ENCODE measurements around the gene LIN37. TPM values are rescaled to one million over a fixed set of nuclear protein-coding genes. Genes with fewer than 3 reads are reported as not detected.
"Not testable (repeated sequence)": the region's sequence is repeated elsewhere in the genome, so short reads cannot be mapped to it uniquely, and the experiment has no call there.

Gene LIN37
- total RNA-seq, 2 donors from 2014 or later, result 9.9 to 30.5 TPM

DNA sequence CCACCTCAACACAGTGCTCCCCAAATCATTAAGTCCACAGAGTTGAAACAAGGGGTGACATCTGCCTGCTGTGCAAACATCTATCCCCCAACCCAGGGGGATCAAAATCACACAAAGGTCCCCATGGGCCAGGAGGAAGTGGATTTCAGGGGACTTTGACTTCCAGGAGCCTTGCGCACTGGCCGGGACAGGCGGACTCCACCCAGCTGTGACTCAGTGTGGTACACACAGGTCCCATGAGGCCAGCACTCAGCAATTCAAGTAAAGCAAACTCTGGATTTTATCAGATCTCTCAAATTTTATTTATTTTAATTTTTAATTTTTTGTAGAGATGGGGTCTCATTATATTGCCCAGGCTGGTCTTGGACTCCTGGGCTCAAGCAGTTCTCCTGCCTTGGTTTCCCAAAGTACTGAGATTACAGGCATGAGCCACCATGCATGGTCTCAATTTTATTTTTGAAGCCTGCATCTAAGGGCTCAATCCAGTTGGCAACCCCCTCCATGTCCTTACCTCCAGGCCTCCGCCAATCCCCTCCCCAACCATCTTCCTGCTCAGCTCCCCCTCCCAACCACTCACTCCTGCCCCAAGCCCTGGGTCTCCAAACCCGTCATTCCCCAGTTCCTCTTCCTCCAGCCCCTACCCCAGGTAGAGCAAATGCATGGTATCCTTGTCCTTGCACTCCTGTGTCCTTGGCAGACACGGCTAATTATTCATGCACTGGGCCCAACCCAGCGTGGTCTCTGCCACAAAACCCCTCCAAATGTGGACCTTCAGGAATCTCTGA lies 45.2 kb downstream of the LIN37 start:
- Histone ChIP-seq H3K4me1 (ENCODE audit: control insufficient read depth in 1 of 2, low read depth in 2 of 2) (no peaks in the 10 kb centered on the region), H3K36me3 (no peaks in the 10 kb centered on the region), H3K27me3 (replicated peaks; ENCODE audit: insufficient read depth) (peaks cover 4% of the 10 kb centered on the region), H3K27ac (no peak overlapping the region), H3K4me3 (no peak overlapping the region), H3K9me3 (no peaks in the 10 kb centered on the region)
- ATAC-seq (ENCODE audit: insufficient number of reproducible peaks, low FRiP score, low read depth), result no peak
- TF ChIP-seq, protein P1, sequence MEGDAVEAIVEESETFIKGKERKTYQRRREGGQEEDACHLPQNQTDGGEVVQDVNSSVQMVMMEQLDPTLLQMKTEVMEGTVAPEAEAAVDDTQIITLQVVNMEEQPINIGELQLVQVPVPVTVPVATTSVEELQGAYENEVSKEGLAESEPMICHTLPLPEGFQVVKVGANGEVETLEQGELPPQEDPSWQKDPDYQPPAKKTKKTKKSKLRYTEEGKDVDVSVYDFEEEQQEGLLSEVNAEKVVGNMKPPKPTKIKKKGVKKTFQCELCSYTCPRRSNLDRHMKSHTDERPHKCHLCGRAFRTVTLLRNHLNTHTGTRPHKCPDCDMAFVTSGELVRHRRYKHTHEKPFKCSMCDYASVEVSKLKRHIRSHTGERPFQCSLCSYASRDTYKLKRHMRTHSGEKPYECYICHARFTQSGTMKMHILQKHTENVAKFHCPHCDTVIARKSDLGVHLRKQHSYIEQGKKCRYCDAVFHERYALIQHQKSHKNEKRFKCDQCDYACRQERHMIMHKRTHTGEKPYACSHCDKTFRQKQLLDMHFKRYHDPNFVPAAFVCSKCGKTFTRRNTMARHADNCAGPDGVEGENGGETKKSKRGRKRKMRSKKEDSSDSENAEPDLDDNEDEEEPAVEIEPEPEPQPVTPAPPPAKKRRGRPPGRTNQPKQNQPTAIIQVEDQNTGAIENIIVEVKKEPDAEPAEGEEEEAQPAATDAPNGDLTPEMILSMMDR (IDR thresholded peaks at IDR 0.05), result no peak
- no peak for DNase-seq (ENCODE audit: low spot score)

GRCh38 chr19:35795564-35795963 lies 47.2 kb downstream of the LIN37 start:
- H3K27me3 ChIP-seq (replicated peaks; ENCODE audit: insufficient read depth); H3K36me3 ChIP-seq; H3K4me1 ChIP-seq (ENCODE audit: control insufficient read depth in 1 of 2, low read depth in 2 of 2); H3K27ac ChIP-seq; ATAC-seq (ENCODE audit: insufficient number of reproducible peaks, low FRiP score, low read depth); H3K4me3 ChIP-seq; H3K9me3 ChIP-seq; DNase-seq (ENCODE audit: low spot score): not testable (repeated sequence)

DNA sequence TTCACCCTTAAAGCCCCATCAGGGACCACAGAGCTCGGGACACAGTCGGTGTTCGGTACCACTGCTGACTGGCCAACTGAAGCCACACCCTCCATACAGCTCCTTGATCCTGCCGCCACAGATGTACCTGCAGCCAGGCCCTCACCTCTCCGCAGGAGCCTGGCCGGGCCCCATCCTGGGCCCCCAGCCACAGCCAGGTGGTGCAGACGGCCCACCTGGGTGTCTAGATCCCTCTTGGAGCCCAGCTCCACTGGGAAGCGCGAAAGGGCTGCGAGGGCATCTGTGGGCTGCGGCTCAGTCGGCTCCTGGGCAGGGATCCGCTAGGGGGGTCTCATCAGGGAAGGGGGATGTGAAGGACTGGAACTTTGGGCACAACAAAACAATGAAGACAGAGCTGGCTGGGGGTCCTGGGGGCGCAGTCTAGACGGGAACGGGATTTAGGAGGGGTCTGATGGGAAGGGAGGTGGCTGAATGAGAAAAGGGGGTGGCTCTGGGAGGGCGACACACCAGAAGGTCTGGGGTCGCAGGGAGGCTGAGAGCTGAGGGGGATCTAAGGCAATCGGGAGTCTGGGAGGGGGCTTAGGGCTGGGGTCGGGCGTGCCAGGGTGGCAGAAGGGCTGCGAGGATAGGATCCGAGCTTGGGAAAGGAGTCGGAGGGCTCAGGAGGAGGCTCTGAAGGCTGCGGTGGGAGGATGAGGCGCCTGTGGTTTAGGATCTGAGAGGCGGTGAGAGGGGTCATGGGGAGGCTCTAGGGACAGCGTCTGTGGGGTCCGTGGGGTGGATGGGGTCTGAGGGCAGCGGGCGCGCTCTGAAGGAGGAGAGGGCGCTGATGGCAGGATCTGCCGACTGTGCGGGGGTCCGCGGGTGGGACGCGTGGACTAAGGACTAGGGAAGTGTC lies 48.5 kb downstream of the LIN37 start:
- ATAC-seq (ENCODE audit: insufficient number of reproducible peaks, low FRiP score, low read depth), result no peak
- Histone ChIP-seq H3K9me3 (no peaks in the 10 kb centered on the region), H3K4me1 (ENCODE audit: control insufficient read depth in 1 of 2, low read depth in 2 of 2) (no peaks in the 10 kb centered on the region), H3K27me3 (replicated peaks; ENCODE audit: insufficient read depth) (peaks cover 4% of the 10 kb centered on the region), H3K36me3 (no peaks in the 10 kb centered on the region), H3K27ac (no peak overlapping the region), H3K4me3 (no peak overlapping the region)
- TF ChIP-seq, protein P1 (IDR thresholded peaks at IDR 0.05), result no peak
- DNase-seq (ENCODE audit: low spot score), result no peak

DNA sequence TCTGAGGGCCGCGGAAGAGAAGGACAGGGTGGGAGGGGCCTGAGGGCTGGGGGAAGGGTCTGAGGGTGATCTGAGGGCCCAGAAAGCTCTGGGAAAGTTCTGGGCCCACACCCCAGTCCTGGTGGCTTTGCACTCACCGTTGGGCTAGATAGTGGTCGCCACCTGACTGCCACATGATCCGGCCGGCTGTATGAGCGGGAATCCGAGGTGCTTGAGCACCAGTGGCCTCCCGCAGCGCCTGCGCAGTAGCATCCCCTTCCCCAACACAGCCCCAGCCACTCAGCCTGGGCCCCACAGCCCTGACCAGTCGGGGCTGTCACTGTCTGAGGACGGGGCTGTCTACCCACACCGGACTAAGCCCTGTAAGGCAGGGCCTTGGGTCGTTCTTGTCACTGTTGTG lies 49.3 kb downstream of the LIN37 start:
- DNase-seq (ENCODE audit: low spot score), result no peak
- ATAC-seq (ENCODE audit: insufficient number of reproducible peaks, low FRiP score, low read depth), result no peak
- TF ChIP-seq, protein P1 (IDR thresholded peaks at IDR 0.05), result no peak

GRCh38 chr19:35801828-35802227 lies 53.5 kb downstream of the LIN37 start:
- Histone ChIP-seq H3K27me3 (replicated peaks; ENCODE audit: insufficient read depth) (peaks cover 2% of the 10 kb centered on the region), H3K9me3 (no peaks in the 10 kb centered on the region), H3K27ac (no peak overlapping the region), H3K4me1 (ENCODE audit: control insufficient read depth in 1 of 2, low read depth in 2 of 2) (no peaks in the 10 kb centered on the region), H3K4me3 (no peak overlapping the region), H3K36me3 (no peaks in the 10 kb centered on the region)
- ATAC-seq (ENCODE audit: insufficient number of reproducible peaks, low FRiP score, low read depth), result no peak
- TF ChIP-seq, protein P1 (IDR thresholded peaks at IDR 0.05), result no peak
- DNase-seq (ENCODE audit: low spot score), result no peak

More for the DNA sequence above, 49.3 kb downstream of the LIN37 start:
- Histone ChIP-seq H3K27ac (no peak overlapping the region), H3K9me3 (no peaks in the 10 kb centered on the region), H3K36me3 (no peaks in the 10 kb centered on the region), H3K4me3 (no peak overlapping the region), H3K4me1 (ENCODE audit: control insufficient read depth in 1 of 2, low read depth in 2 of 2) (no peaks in the 10 kb centered on the region), H3K27me3 (replicated peaks; ENCODE audit: insufficient read depth) (peaks cover 4% of the 10 kb centered on the region)

Other genes with a start within 250 kb of the LIN37 start
- gene DMKN, start 234.9 kb upstream of the LIN37 start, total RNA-seq, result 10 to 100 TPM; 26.1 to 53.7 TPM
- 1 to 10 TPM in 1 of 2 donors, not detected in 1; 1.5 TPM for gene SBSN, start 220.3 kb upstream of the LIN37 start, total RNA-seq
- not detected for gene GAPDHS, start 215.1 kb upstream of the LIN37 start, total RNA-seq
- gene TMEM147, start 202.9 kb upstream of the LIN37 start, total RNA-seq, result 10 to 100 TPM; 49.7 to 75.8 TPM
- under 1 TPM in 1 of 2 donors, not detected in 1; 0.35 TPM for gene ATP4A, start 184.9 kb upstream of the LIN37 start, total RNA-seq
- not detected for gene PMIS2, start 162.4 kb upstream of the LIN37 start, total RNA-seq
- 10 to 100 TPM in 1 of 2 donors, 1 to 10 TPM in 1; 8.4 to 13.9 TPM for gene HAUS5, start 135.8 kb upstream of the LIN37 start, total RNA-seq
- gene RBM42, start 119.5 kb upstream of the LIN37 start, total RNA-seq, result 10 to 100 TPM; 47.2 to 53.8 TPM
- gene ETV2, start 106.8 kb upstream of the LIN37 start, total RNA-seq, result not detected
- gene COX6B1, start 100.3 kb upstream of the LIN37 start, total RNA-seq, result 100 to 1,000 TPM; 258 to 386 TPM
- not detected for gene UPK1A, start 82.1 kb upstream of the LIN37 start, total RNA-seq
- not detected for gene ZBTB32, start 44.0 kb upstream of the LIN37 start, total RNA-seq
- gene KMT2B, start 30.6 kb upstream of the LIN37 start, total RNA-seq, result 10 to 100 TPM; 26.4 to 31.3 TPM
- 10 to 100 TPM in 1 of 2 donors, 1 to 10 TPM in 1; 6.9 to 13.1 TPM for gene IGFLR1, start 6.1 kb upstream of the LIN37 start, total RNA-seq
- gene U2AF1L4, start 3.2 kb upstream of the LIN37 start, total RNA-seq, result 10 to 100 TPM; 34.4 to 42.6 TPM
- gene PSENEN, start 2.9 kb upstream of the LIN37 start, total RNA-seq, result 10 to 100 TPM; 25.5 to 30.1 TPM
- 100 to 1,000 TPM in 1 of 2 donors, 10 to 100 TPM in 1; 78.6 to 130 TPM for gene HSPB6, start 8.5 kb downstream of the LIN37 start, total RNA-seq
- 10 to 100 TPM; 11.1 to 16.6 TPM for gene PROSER3, start 9.6 kb downstream of the LIN37 start, total RNA-seq
- gene ARHGAP33, start 27.0 kb downstream of the LIN37 start, total RNA-seq, result 10 to 100 TPM; 15.4 to 30.7 TPM
- not detected for gene PRODH2, start 64.3 kb downstream of the LIN37 start, total RNA-seq
- not detected for gene NPHS1, start 103.9 kb downstream of the LIN37 start, total RNA-seq
- under 1 TPM in 1 of 2 donors, not detected in 1; 0.92 TPM for gene KIRREL2, start 108.3 kb downstream of the LIN37 start, total RNA-seq
- gene APLP1, start 120.0 kb downstream of the LIN37 start, total RNA-seq, result 10 to 100 TPM; 28.1 to 47.2 TPM
- gene NFKBID, start 152.0 kb downstream of the LIN37 start, total RNA-seq, result 10 to 100 TPM in 1 of 2 donors, 1 to 10 TPM in 1; 5.4 to 32.6 TPM
- gene HCST, start 154.0 kb downstream of the LIN37 start, total RNA-seq, result 10 to 100 TPM in 1 of 2 donors, 1 to 10 TPM in 1; 4.5 to 13.2 TPM
- 100 to 1,000 TPM; 155 to 247 TPM for gene TYROBP, start 159.7 kb downstream of the LIN37 start, total RNA-seq
- gene LRFN3, start 187.8 kb downstream of the LIN37 start, total RNA-seq, result 10 to 100 TPM; 14.3 to 26.7 TPM
- 10 to 100 TPM; 43.0 to 70.5 TPM for gene SDHAF1, start 246.6 kb downstream of the LIN37 start, total RNA-seq